ENCODE data around the gene PRR30.
A peak's percentile ranks its signal among the peaks of the same experiment; 100 is the strongest.

Gene PRR30

DNA sequence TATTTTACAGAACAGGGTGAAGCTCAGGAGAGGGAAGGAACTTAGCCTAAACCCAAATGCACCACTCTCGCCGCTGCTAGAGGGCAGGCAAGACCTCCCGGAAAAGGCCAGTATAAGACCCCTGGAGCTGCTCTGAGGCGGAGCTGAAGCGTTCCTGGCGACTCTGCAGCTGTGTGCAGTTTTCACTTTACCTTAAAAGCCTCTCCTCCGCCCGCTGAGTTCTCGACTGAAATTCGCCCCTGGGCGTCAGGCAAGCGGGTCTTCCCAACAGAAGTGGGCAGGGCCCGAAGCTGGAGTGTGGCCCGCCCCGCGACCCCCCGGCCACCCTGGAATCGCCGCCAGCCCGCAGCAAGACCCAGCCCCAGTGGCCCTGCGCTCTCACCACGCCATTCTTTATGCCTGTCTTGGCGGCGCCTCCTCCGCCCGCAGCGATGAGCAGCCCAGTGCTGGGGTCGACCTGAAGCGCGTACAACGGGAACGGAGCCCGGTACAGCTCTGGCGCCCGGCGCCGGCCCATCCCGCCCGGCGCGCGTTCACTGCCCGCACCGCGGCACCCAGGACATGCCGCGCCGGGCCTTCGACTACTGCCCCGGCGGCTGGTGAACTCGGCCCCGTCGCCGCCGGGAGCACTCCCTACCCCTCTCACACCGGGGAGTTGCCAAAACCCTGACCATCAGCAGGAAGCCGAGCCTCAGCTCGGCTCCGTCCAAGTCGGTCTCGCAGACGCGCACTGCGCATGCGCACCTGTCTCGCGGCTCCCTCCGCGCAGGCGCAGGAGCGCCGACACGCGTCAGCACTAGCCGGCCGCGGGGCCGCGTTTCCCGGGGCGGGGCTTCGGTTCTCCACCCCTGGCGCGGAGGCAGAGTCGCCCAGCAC, 5.1 kb downstream of the PRR30 start, which contains the start of gene PREB:
TSS of gene PREB (minus strand) at position 732 of the 876 bp plus-strand sequence. CDS start at position 517, 215 bp downstream.
- H3K27ac ChIP-seq (ENCODE audit: extremely low read depth, low read depth, low read length), result peak within 1 kb of the TSS; percentile 72; the same call in 1 of the 2 replicates
- CTCF ChIA-PET, result interaction anchor here (0.5 to 3.5 kb wide), 14 partner anchors 11 to 803 kb away, joined by 3 to 17 read pairs (median 4); partner anchors contain the start of gene ABHD1
- no peak for TF ChIP-seq WT1 (tag by site-specific recombination; IDR thresholded peaks at IDR 0.05)
- peak; percentile 49 for TF ChIP-seq PRDM10 (tag by site-specific recombination; IDR thresholded peaks at IDR 0.05)
- TF ChIP-seq ZNF19 (tag by site-specific recombination; IDR thresholded peaks at IDR 0.05; ENCODE audit: low read depth), result no peak
- TF ChIP-seq ZNF324 (tag by site-specific recombination; IDR thresholded peaks at IDR 0.05), result no peak
- no peak for TF ChIP-seq BCL11B (tag by site-specific recombination; IDR thresholded peaks at IDR 0.05; ENCODE audit: low read depth)
- peak; percentile 84 for TF ChIP-seq SP3 (tag by site-specific recombination; IDR thresholded peaks at IDR 0.05)
- TF ChIP-seq ZNF23 (tag by site-specific recombination; IDR thresholded peaks at IDR 0.05; ENCODE audit: borderline replicate concordance), result no peak
- no peak for TF ChIP-seq KLF17 (tag by site-specific recombination; IDR thresholded peaks at IDR 0.05)
- TF ChIP-seq ZNF140 (tag by site-specific recombination; IDR thresholded peaks at IDR 0.05), result no peak
- no peak for TF ChIP-seq ZNF776 (tag by site-specific recombination; IDR thresholded peaks at IDR 0.05; ENCODE audit: borderline replicate concordance)
- peak; percentile 87 for TF ChIP-seq ZBTB26 (tag by site-specific recombination; optimal IDR thresholded peaks at IDR 0.05)
- TF ChIP-seq ZSCAN30 (tag by site-specific recombination; IDR thresholded peaks at IDR 0.05), result no peak
- TF ChIP-seq ZNF843 (tag by site-specific recombination; IDR thresholded peaks at IDR 0.05), result no peak
- TF ChIP-seq ZNF248 (tag by site-specific recombination; IDR thresholded peaks at IDR 0.05), result no peak
- TF ChIP-seq ZIC2 (tag by site-specific recombination; IDR thresholded peaks at IDR 0.05), result peak; percentile 44
- TF ChIP-seq ZNF114 (tag by site-specific recombination; IDR thresholded peaks at IDR 0.05), result no peak
- TF ChIP-seq, protein P1, sequence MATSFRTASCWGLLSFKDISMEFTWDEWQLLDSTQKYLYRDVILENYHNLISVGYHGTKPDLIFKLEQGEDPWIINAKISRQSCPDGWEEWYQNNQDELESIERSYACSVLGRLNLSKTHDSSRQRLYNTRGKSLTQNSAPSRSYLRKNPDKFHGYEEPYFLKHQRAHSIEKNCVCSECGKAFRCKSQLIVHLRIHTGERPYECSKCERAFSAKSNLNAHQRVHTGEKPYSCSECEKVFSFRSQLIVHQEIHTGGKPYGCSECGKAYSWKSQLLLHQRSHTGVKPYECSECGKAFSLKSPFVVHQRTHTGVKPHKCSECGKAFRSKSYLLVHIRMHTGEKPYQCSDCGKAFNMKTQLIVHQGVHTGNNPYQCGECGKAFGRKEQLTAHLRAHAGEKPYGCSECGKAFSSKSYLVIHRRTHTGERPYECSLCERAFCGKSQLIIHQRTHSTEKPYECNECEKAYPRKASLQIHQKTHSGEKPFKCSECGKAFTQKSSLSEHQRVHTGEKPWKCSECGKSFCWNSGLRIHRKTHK (tag by site-specific recombination; IDR thresholded peaks at IDR 0.05), result no peak
- no peak for TF ChIP-seq ZNF623 (tag by site-specific recombination; IDR thresholded peaks at IDR 0.05)
- no peak for TF ChIP-seq ZNF654 (tag by site-specific recombination; IDR thresholded peaks at IDR 0.05; ENCODE audit: low read depth)
- no peak for TF ChIP-seq ZNF792 (tag by site-specific recombination; IDR thresholded peaks at IDR 0.05)
- no peak for TF ChIP-seq ZBTB21 (tag by site-specific recombination; IDR thresholded peaks at IDR 0.05)
- TF ChIP-seq ZBTB10 (tag by site-specific recombination; IDR thresholded peaks at IDR 0.05), result no peak
- TF ChIP-seq ZBTB8A (tag by site-specific recombination; IDR thresholded peaks at IDR 0.05), result peak; percentile 45
- TF ChIP-seq KLF8 (tag by site-specific recombination; IDR thresholded peaks at IDR 0.05), result no peak
- TF ChIP-seq ZNF555 (tag by site-specific recombination; conservative IDR thresholded peaks at IDR 0.05), result no peak
- TF ChIP-seq PBX3 (CRISPR knock-in tag; IDR thresholded peaks at IDR 0.05), result peak; percentile 57; the same call in 1 of the 2 replicates

More for the DNA sequence above, 5.1 kb downstream of the PRR30 start, which contains the start of gene PREB:
- POLR2A ChIA-PET, result interaction anchor here (0.7 to 3.6 kb wide), 10 partner anchors 10 to 295 kb away, joined by 3 to 34 read pairs (median 4); partner anchors contain the start of genes ABHD1, AGBL5, ATRAID and GTF3C2
- Histone ChIP-seq H3K4me1 (ENCODE audit: control insufficient read depth, insufficient read depth, low read length) (no peaks in the 10 kb centered on the region), H3K36me3 (ENCODE audit: control insufficient read depth in 2 of 2, insufficient read depth in 1 of 2, low read length in 2 of 2) (peaks cover 4 to 40% of the 10 kb centered on the region in 2 experiments; a peak in 2 of 3 replicates), H3K4me3 (ENCODE audit: low read depth, low read length) (peak within 1 kb of the TSS; percentile 87), H3K9me3 (ENCODE audit: control insufficient read depth, insufficient read depth, low read depth, low read length) (no peaks in the 10 kb centered on the region)
